ENCODE data around the gene CEP104. TPM values are rescaled to one million over a fixed set of nuclear protein-coding genes. Genes with fewer than 3 reads are reported as not detected.

Gene CEP104
- total RNA-seq, 1 experiment from 2014 or later: 50.8 TPM

GRCh38 chr1:3821908-3822307 lies 35.1 kb downstream of the CEP104 start:
- ChIA-PET POLR2A (ENCODE audit: low non-redundant PET) (no interaction called here), CTCF (no interaction called here)
- Histone ChIP-seq H3K4me3 (ENCODE audit: low read depth, low read length, poor library complexity, severe bottlenecking) (no peak overlapping the region), H3K27me3 (replicated peaks; ENCODE audit: insufficient read depth, low read depth, low read length, poor library complexity) (no peaks in the 10 kb centered on the region), H3K36me3 (ENCODE audit: insufficient read depth, low read length, poor library complexity, severe bottlenecking) (no peaks in the 10 kb centered on the region), H3K9me3 (ENCODE audit: low read depth, low read length, poor library complexity, severe bottlenecking) (no peaks in the 10 kb centered on the region), H3K4me1 (ENCODE audit: insufficient read depth, low read length, poor library complexity, severe bottlenecking) (no peaks in the 10 kb centered on the region), H3K27ac (ENCODE audit: low read depth, low read length, poor library complexity, severe bottlenecking) (peak overlapping the region; percentile 2)
- DNase-seq (ENCODE audit: low spot score): no peak
- TF ChIP-seq CTCF (conservative IDR thresholded peaks at IDR 0.05; ENCODE audit: low read depth, low read length) (no peak), EZH2 (IDR thresholded peaks at IDR 0.05; ENCODE audit: borderline replicate concordance, low read depth, low read length, poor library complexity, severe bottlenecking) (no peak)
- no TSS peak for BruUV-seq (replicated peaks)
- intact Hi-C loops (cut with micrococcal nuclease; ENCODE audit: unreplicated experiment): no loop called here

GRCh38 chr1:3821447-3821846 lies 35.6 kb downstream of the CEP104 start:
- intact Hi-C loops (cut with micrococcal nuclease; ENCODE audit: unreplicated experiment): no loop called here
- Histone ChIP-seq H3K4me1 (ENCODE audit: insufficient read depth, low read length, poor library complexity, severe bottlenecking) (no peaks in the 10 kb centered on the region), H3K27ac (ENCODE audit: low read depth, low read length, poor library complexity, severe bottlenecking) (peak overlapping the region; percentile 2), H3K36me3 (ENCODE audit: insufficient read depth, low read length, poor library complexity, severe bottlenecking) (no peaks in the 10 kb centered on the region), H3K9me3 (ENCODE audit: low read depth, low read length, poor library complexity, severe bottlenecking) (no peaks in the 10 kb centered on the region), H3K4me3 (ENCODE audit: low read depth, low read length, poor library complexity, severe bottlenecking) (no peak overlapping the region), H3K27me3 (replicated peaks; ENCODE audit: insufficient read depth, low read depth, low read length, poor library complexity) (no peaks in the 10 kb centered on the region)
- BruUV-seq (replicated peaks): no TSS peak
- no peak for DNase-seq (ENCODE audit: low spot score)
- POLR2A ChIA-PET (ENCODE audit: low non-redundant PET): no interaction called here
- CTCF ChIA-PET: no interaction called here
- TF ChIP-seq EZH2 (IDR thresholded peaks at IDR 0.05; ENCODE audit: borderline replicate concordance, low read depth, low read length, poor library complexity, severe bottlenecking) (no peak), CTCF (conservative IDR thresholded peaks at IDR 0.05; ENCODE audit: low read depth, low read length) (no peak)

GRCh38 chr1:3821004-3821403 lies 36.0 kb downstream of the CEP104 start:
- Histone ChIP-seq H3K27ac (ENCODE audit: low read depth, low read length, poor library complexity, severe bottlenecking) (peak overlapping the region; percentile 30), H3K4me1 (ENCODE audit: insufficient read depth, low read length, poor library complexity, severe bottlenecking) (no peaks in the 10 kb centered on the region), H3K27me3 (replicated peaks; ENCODE audit: insufficient read depth, low read depth, low read length, poor library complexity) (no peaks in the 10 kb centered on the region), H3K36me3 (ENCODE audit: insufficient read depth, low read length, poor library complexity, severe bottlenecking) (no peaks in the 10 kb centered on the region), H3K4me3 (ENCODE audit: low read depth, low read length, poor library complexity, severe bottlenecking) (no peak overlapping the region), H3K9me3 (ENCODE audit: low read depth, low read length, poor library complexity, severe bottlenecking) (no peaks in the 10 kb centered on the region)
- TF ChIP-seq CTCF (conservative IDR thresholded peaks at IDR 0.05; ENCODE audit: low read depth, low read length) (no peak), EZH2 (IDR thresholded peaks at IDR 0.05; ENCODE audit: borderline replicate concordance, low read depth, low read length, poor library complexity, severe bottlenecking) (no peak)
- intact Hi-C loops (cut with micrococcal nuclease; ENCODE audit: unreplicated experiment): no loop called here
- ChIA-PET POLR2A (ENCODE audit: low non-redundant PET) (no interaction called here), CTCF (no interaction called here)
- no TSS peak for BruUV-seq (replicated peaks)
- DNase-seq (ENCODE audit: low spot score): peak; percentile 55
